ENCODE data around the gene ZNF219.
A peak's percentile ranks its signal among the peaks of the same experiment; 100 is the strongest.

The ZNF219 gene

GRCh38 chr14:21102521-21103410 lies 4.3 kb upstream of the ZNF219 start:
- DNase-seq (ENCODE audit: low spot score), result no peak

DNA sequence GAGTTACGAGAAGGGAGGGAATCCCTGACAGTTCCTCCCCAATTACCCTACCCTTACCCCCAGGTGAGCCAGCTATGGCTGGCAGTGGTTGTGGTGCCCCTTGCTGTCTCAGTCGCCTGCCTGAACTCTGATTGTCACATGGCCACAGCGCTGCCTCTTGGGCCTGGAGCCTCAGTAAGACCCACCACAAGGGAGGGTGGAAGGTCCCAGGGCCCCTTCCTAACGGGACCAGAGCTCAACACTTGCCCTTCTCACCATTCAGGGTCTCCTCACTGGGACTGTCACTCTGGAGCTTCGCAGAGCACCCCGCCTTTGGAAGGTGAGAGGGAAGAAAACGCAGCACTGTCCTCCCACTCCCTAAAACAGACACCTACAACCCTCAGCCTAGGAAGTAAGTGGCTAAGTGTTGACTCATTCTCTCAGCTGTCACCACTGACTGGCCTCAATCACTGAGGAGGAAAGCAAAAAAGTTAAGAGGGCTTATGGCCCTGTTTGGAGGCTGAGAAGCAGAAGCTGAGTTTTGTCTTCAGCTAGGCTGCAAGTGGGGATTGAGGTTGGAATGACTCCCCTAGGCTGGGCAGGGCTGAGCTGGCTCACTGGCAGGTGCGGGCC lies 3.5 kb upstream of the ZNF219 start:
- no peak for DNase-seq (ENCODE audit: low spot score)

GRCh38 chr14:21100931-21101330 lies 2.5 kb upstream of the ZNF219 start, which contains the start of gene TMEM253:
TMEM253 (plus strand) TSS chr14:21101066; CDS start chr14:21101344, 278 bp downstream.
- DNase-seq (ENCODE audit: low spot score), result no peak

GRCh38 chr14:21099596-21099985 lies 1.1 kb upstream of the ZNF219 start:
- DNase-seq (ENCODE audit: low spot score), result no peak

DNA sequence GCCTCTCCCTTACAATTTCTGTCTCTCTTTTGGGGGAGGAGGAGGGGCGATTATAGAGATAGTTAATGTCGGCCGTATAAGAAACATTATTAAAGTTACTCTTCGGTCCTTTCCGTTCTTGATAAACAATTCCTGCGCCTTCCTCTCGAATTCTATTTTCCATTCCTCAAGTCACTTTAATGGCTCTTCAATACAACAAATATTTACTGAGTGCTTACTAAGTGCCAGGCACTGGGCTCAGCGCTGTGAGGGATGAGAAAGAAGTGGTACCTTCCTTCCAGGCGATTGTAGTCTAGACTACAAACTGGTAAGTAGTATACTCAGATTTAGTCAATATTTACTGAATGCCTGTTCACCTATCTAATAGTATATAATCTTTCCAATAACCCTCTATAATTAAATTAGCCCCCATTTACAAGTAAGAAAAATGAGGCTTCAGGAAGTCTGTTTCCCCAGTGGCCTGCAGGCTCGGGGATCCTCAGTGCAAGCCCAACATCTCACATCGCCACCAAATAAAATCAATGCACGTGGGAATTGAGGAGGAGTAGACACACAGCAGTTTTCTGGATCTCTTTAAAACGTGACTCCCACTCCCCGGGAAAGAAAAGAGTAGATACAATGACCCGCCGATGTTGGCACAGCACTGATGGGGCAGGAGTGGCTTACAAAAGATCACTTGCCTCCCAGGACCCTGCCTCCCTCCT lies 589 bp upstream of the ZNF219 start:
- DNase-seq (ENCODE audit: low spot score), result no peak

DNA sequence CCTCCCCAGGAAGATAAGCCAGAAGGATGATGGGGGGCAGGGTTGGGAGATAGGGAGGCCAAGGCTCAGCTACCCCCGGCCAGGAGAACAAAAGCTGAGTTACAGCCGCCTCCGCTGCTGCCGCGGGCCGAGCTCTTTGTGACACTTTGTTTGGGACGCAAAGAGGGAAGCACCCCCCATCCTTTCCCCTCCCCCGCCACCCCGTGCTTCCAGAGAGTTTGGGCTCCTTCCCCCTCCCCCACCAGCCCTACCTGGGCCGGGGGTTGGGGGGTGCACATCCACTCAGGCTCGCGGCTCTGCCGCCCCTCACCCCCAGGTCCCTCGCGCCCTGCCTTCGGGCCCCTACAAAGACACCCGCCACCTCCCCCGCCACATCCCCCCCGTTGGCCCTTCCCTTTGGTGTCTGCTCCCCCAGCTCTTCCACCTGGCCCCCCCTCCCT lies 799 bp downstream of the ZNF219 start:
- no peak for DNase-seq (ENCODE audit: low spot score)

- no peak for DNase-seq (ENCODE audit: low spot score)
Measured at GRCh38 chr14:21096978-21097635, 1.3 kb downstream of the ZNF219 start.

GRCh38 chr14:21096438-21096837 lies 2.0 kb downstream of the ZNF219 start:
- DNase-seq (ENCODE audit: low spot score), result no peak

DNA sequence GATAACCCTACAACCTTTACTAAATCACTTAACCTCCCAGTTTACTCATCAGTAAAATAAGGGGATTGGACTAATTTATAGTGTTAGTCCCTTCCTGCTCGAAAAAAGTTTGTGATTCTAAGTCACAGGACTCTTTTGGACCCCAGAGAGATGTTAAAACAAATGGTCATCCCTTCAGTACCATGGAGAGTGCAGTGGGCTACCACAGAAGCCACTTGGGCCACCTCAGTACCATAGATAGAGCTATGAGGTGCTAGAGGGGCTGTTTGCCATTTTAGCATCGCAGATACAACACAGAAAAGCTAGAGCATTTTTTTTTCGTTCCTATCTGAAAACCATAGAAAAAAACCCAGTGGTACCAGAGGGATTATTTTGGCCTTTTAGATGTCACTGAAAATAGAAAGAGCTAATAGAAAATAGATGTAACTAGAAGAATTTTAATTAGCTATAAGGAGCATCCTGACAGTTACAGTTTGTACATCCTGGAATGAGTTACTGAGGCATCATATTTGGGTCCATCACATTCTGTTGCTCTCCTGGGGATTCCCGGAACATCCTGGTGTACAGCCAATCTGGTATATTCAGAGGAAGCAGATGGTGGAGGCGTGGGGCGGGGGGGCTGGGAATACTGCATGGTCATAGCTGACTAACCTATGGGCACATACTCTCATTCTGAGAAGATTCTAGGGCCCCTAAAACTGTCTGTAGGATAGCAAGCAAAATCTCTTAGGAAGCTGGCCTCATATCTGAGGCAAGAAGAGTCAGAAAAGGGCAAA lies 2.8 kb downstream of the ZNF219 start:
- no peak for DNase-seq (ENCODE audit: low spot score)

DNA sequence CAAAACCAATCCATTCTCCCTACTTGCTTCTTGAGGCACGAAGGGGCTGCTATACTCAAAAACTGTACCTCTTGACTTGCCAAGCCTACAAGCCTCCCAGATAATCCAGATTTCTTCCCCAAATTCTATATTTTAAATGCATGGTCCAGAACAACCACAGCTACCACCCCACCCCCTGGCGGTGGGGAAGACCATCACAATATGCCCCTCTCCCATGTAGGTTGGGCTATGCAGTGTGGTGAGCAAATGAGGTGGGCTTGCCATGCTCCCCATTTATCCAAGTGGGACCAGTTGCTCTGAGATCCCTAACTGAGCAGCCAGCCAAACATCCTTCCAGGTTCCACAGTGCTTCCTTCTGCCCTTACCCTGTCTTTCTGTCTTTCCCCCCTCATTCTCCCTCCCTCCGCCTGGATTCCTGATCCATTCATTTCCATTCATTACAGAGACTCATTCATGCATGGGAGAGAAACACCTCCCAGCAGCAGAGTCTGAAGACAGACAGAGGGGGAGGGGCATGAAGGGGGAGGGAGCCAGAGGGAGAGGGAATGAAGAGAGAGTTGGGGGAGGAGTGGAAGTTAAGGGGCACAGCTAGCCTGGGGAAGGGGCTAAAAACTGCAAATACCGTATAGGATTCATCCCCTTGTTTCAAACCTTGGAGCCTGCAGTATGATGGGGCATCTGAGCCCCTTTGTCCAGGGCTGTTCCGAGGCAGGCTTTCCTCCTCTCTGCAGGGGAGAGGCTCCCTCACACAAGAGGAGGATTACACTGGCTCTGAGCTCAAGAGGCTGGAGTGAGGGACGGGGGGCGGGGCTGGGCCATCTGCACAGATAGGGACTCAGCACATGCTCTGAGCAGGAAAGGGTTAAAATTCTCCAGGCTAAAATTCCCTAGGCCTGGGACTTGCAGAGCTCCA lies 4.4 kb downstream of the ZNF219 start:
- DNase-seq (ENCODE audit: low spot score), result peak; percentile 78

- DNase-seq (ENCODE audit: low spot score), result no peak
Measured at GRCh38 chr14:21093018-21093417, 5.4 kb downstream of the ZNF219 start.

- peak; percentile 69 for DNase-seq (ENCODE audit: low spot score)
Measured at GRCh38 chr14:21092273-21093011, 6.0 kb downstream of the ZNF219 start.

- DNase-seq (ENCODE audit: low spot score), result no peak
Measured at GRCh38 chr14:21091821-21092272, 6.6 kb downstream of the ZNF219 start.

DNA sequence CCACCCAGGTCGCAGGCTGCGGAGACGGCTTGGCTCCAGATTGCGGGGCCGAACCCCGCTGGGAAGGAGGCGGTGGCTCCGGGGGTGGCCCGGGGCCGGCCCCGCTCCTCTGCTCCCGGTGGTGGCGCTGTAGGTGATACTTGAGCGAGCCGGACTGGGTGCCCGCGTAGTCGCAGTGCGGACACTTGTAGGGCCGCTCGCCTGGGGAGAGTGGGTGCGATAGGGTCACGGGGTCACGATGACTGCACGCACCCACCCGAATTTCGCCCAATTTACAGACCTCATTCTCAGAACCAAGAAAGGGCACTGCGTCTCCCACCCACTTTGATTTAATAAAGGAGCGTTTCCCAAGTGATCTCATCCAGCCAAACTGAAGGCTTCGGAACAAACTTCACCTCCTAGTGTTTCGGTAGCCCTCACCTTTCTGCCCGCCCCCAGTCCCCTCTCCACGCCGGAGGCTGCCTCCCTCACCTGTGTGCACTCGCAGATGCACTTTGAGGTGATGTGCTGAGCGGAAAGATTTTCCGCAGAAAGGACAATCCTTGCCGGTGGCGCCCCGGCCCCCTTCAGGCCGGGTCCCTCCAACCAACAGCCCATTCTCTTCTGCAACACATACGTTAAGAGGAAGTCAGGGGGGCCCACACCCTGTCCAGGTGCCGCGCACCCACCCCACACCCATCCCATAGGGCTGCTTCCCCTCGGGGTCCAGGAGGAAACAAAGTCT lies 7.4 kb downstream of the ZNF219 start:
- DNase-seq (ENCODE audit: low spot score), result no peak

DNA sequence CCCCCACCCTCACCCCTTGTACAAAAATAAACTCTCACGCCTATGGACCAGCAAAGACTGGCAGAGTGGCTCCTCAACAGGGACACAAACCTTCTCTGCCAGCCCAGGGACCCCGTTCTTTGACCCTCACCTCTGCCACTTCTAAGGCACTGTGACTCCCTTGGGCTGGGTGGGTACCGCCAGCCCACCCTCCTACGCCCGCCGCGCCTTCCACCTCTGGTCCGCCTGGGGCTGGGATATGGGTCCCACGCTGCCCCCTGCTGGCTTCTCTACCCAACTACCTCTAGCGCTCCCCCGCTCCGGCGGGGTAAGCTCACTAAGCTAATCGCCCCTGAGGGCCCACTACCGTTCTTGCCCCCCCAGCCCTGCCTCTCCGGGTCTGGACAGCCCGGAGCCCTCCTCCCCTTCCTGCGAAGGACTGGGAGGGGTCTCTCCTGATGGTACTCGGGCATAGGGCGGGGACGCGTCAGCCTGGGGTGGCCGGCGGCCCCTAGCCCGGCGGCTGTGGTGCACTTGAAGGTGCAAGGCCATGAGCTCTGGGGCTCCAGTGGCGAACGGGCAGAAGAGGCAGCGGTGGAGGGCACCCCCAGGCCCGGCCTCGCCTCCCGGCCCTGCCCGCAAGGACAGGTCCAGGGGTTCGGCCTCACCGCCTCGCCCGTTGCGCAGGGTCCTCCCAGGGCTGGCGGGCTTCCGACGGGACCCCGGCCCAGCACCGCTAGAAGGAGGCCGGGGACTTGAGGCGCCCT lies 8.1 kb downstream of the ZNF219 start:
- no peak for DNase-seq (ENCODE audit: low spot score)

- DNase-seq (ENCODE audit: low spot score), result no peak
Measured at GRCh38 chr14:21089877-21090193, 8.6 kb downstream of the ZNF219 start.

DNA sequence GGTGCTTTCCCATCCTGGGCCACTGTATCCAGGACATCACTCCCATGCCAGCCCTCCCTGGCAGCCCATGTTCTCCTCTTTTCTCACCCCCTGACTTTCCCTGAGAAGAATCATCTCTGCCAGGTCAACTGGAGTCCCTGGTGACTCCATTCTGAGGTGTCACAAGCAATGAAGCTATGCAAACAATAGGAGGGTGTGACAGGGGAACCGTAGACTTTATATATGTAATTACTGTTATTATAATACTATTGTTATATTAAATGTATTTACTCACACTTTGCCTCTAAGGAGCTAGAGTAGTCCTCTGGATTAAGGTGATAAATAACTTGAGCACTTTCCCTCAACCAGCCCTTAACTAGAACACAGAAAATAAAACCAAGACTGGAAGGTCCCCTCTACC lies 9.2 kb downstream of the ZNF219 start:
- DNase-seq (ENCODE audit: low spot score), result no peak

GRCh38 chr14:21088687-21089086 lies 9.8 kb downstream of the ZNF219 start:
- no peak for DNase-seq (ENCODE audit: low spot score)

All from SK-N-DZ (cell line).